ENCODE data around the gene GMDS.

The GMDS gene

DNA sequence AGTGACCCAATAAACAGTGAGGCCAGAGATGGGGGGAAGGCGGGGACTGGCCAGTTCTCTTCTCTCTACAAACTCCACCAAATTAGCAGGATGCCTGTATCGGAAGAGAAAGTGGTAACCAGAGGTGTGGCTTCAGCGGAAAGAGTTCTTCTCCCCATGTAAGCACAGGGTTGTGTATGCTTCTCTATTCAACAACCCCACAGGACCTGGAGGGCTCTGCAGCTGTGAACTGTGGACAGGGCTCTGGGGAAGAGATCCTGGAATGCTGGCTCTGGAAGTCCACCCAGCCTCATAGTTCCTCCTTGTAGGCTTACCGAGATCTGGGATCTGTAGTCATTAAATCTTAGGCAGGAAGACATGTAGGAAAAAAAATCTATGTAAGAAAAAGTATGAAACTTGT lies 449.5 kb downstream of the GMDS start:
- H3K4me2 ChIP-seq (ENCODE audit: low read depth, low read length, poor library complexity, severe bottlenecking), result no peak overlapping the region
- no peaks in the 10 kb centered on the region for H3K79me2 ChIP-seq (ENCODE audit: insufficient read depth, low read length)
- no peaks in the 10 kb centered on the region for H3K9me2 ChIP-seq (replicated peaks; ENCODE audit: low read depth, low read length)
- TF ChIP-seq, protein P1, sequence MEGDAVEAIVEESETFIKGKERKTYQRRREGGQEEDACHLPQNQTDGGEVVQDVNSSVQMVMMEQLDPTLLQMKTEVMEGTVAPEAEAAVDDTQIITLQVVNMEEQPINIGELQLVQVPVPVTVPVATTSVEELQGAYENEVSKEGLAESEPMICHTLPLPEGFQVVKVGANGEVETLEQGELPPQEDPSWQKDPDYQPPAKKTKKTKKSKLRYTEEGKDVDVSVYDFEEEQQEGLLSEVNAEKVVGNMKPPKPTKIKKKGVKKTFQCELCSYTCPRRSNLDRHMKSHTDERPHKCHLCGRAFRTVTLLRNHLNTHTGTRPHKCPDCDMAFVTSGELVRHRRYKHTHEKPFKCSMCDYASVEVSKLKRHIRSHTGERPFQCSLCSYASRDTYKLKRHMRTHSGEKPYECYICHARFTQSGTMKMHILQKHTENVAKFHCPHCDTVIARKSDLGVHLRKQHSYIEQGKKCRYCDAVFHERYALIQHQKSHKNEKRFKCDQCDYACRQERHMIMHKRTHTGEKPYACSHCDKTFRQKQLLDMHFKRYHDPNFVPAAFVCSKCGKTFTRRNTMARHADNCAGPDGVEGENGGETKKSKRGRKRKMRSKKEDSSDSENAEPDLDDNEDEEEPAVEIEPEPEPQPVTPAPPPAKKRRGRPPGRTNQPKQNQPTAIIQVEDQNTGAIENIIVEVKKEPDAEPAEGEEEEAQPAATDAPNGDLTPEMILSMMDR (conservative IDR thresholded peaks at IDR 0.05; ENCODE audit: low read length), result no peak
- TF ChIP-seq EZH2phosphoT487 (IDR thresholded peaks at IDR 0.05; ENCODE audit: borderline replicate concordance), result no peak
- no peak overlapping the region for H3K4me3 ChIP-seq (ENCODE audit: low read length, poor library complexity, severe bottlenecking)
- no peaks in the 10 kb centered on the region for H4K20me1 ChIP-seq (ENCODE audit: insufficient read depth, low read length, poor library complexity, severe bottlenecking)
- H3K4me1 ChIP-seq (ENCODE audit: insufficient read depth, low read length, poor library complexity, severe bottlenecking), result peaks cover 15% of the 10 kb centered on the region
- H2AFZ ChIP-seq (ENCODE audit: low read length), result no peak overlapping the region
- H3K27me3 ChIP-seq (ENCODE audit: insufficient read depth, low read length, poor library complexity, severe bottlenecking), result no peaks in the 10 kb centered on the region
- H3K9me3 ChIP-seq (ENCODE audit: insufficient read depth, low read depth, low read length), result no peaks in the 10 kb centered on the region
- H3K9ac ChIP-seq (ENCODE audit: low read depth, low read length, poor library complexity, severe bottlenecking), result no peak overlapping the region
- H3F3A ChIP-seq (ENCODE audit: low read depth), result no peaks in the 10 kb centered on the region
- H3K36me3 ChIP-seq (ENCODE audit: insufficient read depth, low read length), result no peaks in the 10 kb centered on the region

- Histone ChIP-seq H3F3A (ENCODE audit: low read depth) (no peaks in the 10 kb centered on the region), H3K36me3 (ENCODE audit: insufficient read depth, low read length) (no peaks in the 10 kb centered on the region), H3K4me3 (ENCODE audit: low read length, poor library complexity, severe bottlenecking) (no peak overlapping the region), H3K9me3 (ENCODE audit: insufficient read depth, low read depth, low read length) (no peaks in the 10 kb centered on the region), H4K20me1 (ENCODE audit: insufficient read depth, low read length, poor library complexity, severe bottlenecking) (no peaks in the 10 kb centered on the region), H3K27me3 (ENCODE audit: insufficient read depth, low read length, poor library complexity, severe bottlenecking) (no peaks in the 10 kb centered on the region), H3K79me2 (ENCODE audit: insufficient read depth, low read length) (no peaks in the 10 kb centered on the region), H3K9ac (ENCODE audit: low read depth, low read length, poor library complexity, severe bottlenecking) (no peak overlapping the region), H3K4me2 (ENCODE audit: low read depth, low read length, poor library complexity, severe bottlenecking) (no peak overlapping the region), H3K4me1 (ENCODE audit: insufficient read depth, low read length, poor library complexity, severe bottlenecking) (peaks cover 14% of the 10 kb centered on the region), H2AFZ (ENCODE audit: low read length) (0 out of 2 replicates have a peak overlapping the region, but pooled peaks have one; percentile 5), H3K9me2 (replicated peaks; ENCODE audit: low read depth, low read length) (no peaks in the 10 kb centered on the region)
- TF ChIP-seq EZH2phosphoT487 (IDR thresholded peaks at IDR 0.05; ENCODE audit: borderline replicate concordance), result no peak
- TF ChIP-seq, protein P1 (conservative IDR thresholded peaks at IDR 0.05; ENCODE audit: low read length), result peak; percentile 78
Observed at GRCh38 chr6:1792989-1793388, 452.4 kb downstream of the GMDS start.

DNA sequence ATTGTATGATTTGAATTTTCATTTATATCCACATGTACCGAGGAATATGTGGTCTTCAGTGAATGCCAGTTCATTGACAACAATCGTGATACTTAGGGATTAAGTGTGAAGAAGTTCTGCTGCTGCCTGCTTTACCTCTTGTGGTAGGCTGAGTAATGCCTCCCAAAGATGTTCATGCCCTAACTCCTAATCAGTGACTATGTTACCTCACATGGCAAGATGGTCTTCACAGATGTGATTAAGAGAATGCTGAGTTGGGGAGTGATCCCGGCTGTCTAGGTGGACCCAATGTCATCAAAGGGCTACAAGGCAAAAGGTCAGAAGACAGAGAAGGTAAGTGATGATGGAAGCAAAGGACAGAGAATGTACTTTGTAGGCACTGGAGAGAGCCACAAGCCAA lies 454.7 kb downstream of the GMDS start:
- H3K4me1 ChIP-seq (ENCODE audit: insufficient read depth, low read length, poor library complexity, severe bottlenecking), result peaks cover 13% of the 10 kb centered on the region
- no peak overlapping the region for H3K4me3 ChIP-seq (ENCODE audit: low read length, poor library complexity, severe bottlenecking)
- no peak overlapping the region for H2AFZ ChIP-seq (ENCODE audit: low read length)
- no peaks in the 10 kb centered on the region for H3F3A ChIP-seq (ENCODE audit: low read depth)
- TF ChIP-seq EZH2phosphoT487 (IDR thresholded peaks at IDR 0.05; ENCODE audit: borderline replicate concordance), result no peak
- TF ChIP-seq, protein P1 (conservative IDR thresholded peaks at IDR 0.05; ENCODE audit: low read length), result no peak
- no peak overlapping the region for H3K9ac ChIP-seq (ENCODE audit: low read depth, low read length, poor library complexity, severe bottlenecking)
- no peaks in the 10 kb centered on the region for H3K9me3 ChIP-seq (ENCODE audit: insufficient read depth, low read depth, low read length)
- H4K20me1 ChIP-seq (ENCODE audit: insufficient read depth, low read length, poor library complexity, severe bottlenecking), result no peaks in the 10 kb centered on the region
- no peak overlapping the region for H3K4me2 ChIP-seq (ENCODE audit: low read depth, low read length, poor library complexity, severe bottlenecking)
- no peaks in the 10 kb centered on the region for H3K27me3 ChIP-seq (ENCODE audit: insufficient read depth, low read length, poor library complexity, severe bottlenecking)
- no peaks in the 10 kb centered on the region for H3K9me2 ChIP-seq (replicated peaks; ENCODE audit: low read depth, low read length)
- H3K79me2 ChIP-seq (ENCODE audit: insufficient read depth, low read length), result no peaks in the 10 kb centered on the region
- H3K36me3 ChIP-seq (ENCODE audit: insufficient read depth, low read length), result no peaks in the 10 kb centered on the region

Measured in Loucy (cell line).